ENCODE data around the gene DOCK1.

The DOCK1 gene

DNA sequence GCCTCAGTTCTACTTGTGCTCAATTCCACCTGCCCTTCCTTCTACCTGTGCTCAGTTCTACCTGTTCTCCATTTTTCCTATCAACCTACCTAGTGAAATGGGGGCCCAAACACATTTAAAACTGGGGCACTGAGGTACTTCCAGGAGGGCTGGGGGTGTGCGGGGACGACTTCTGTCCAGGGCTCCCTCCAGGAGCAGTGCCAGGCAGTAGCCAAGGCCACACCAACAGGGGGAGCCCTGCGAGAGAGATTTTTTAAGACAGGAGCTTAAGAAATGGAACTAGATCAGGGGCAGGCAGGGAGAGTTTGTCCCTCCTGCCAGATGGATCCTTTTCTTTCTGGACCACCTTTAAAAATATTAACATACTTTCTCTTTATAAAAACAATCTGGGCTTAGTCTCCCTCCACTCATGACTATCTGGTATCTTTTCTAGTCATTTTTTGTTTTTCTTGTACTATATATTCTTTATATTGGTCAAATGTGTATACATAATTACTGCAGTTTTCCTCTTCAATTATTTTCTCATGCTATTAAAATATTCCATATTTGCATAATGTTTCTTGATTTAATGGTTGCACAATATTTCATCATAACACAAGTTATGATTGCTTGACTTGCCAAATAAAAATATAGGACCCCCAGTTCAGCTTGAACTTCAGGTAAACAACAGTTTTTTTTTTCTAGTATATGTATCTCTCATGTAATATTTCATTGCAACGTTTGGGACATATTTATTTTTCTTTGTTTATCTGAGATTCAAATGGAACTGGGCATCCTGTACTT is 338.5 kb downstream of the DOCK1 start:
- no peak for DNase-seq (ENCODE audit: low spot score)
- in situ Hi-C loops (cut with MboI; ENCODE audit: low pct_unique_long_range_greater_than_20kb, low sequenced_read_pairs, unreplicated experiment): no loop called here
- TF ChIP-seq, protein P1, sequence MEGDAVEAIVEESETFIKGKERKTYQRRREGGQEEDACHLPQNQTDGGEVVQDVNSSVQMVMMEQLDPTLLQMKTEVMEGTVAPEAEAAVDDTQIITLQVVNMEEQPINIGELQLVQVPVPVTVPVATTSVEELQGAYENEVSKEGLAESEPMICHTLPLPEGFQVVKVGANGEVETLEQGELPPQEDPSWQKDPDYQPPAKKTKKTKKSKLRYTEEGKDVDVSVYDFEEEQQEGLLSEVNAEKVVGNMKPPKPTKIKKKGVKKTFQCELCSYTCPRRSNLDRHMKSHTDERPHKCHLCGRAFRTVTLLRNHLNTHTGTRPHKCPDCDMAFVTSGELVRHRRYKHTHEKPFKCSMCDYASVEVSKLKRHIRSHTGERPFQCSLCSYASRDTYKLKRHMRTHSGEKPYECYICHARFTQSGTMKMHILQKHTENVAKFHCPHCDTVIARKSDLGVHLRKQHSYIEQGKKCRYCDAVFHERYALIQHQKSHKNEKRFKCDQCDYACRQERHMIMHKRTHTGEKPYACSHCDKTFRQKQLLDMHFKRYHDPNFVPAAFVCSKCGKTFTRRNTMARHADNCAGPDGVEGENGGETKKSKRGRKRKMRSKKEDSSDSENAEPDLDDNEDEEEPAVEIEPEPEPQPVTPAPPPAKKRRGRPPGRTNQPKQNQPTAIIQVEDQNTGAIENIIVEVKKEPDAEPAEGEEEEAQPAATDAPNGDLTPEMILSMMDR (IDR thresholded peaks at IDR 0.05; ENCODE audit: extremely low read depth, insufficient read depth, missing control alignments): peak; percentile 46

DNA sequence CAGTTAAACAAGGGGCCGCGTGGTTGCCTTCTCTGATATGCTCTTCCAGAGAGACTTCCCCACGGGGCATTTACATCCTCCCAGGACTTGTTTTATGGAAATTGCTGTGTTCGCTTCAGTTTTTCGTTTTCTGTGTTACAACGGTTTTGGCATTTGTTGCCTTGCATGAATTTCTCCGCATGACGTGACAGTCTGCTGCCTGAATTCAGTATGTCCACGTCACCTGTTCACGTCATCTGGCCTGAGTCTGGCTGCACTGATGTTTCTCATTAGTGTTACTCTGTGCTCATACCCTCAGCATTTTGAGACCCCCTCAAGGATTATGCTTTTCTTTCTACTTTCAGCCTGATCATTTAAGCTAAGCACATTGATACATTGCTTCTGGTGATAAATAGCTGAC is 340.2 kb downstream of the DOCK1 start:
- TF ChIP-seq, protein P1 (IDR thresholded peaks at IDR 0.05; ENCODE audit: extremely low read depth, insufficient read depth, missing control alignments): no peak
- in situ Hi-C loops (cut with MboI; ENCODE audit: low pct_unique_long_range_greater_than_20kb, low sequenced_read_pairs, unreplicated experiment): no loop called here
- no peak for DNase-seq (ENCODE audit: low spot score)

DNA sequence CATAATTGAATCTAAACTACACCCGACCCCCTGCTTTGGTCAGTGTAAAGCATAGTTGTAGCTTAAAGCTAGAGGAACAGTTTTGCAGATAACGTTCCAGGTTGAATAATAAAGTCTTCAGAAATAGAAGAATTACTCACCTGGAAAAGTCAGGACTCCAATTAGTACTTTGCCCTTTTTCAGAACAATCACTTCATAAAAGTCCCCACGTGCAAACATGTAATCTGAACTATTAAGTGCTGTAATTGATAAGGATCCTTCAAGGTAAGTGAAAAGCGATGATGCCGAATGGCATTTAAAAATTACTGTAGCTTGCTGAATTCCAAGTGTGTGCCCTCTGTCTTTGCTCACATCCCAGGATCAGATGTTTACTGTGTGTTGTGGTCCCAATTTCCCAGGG is 344.8 kb downstream of the DOCK1 start:
- DNase-seq (ENCODE audit: low spot score): no peak
- in situ Hi-C loops (cut with MboI; ENCODE audit: low pct_unique_long_range_greater_than_20kb, low sequenced_read_pairs, unreplicated experiment): no loop called here
- TF ChIP-seq, protein P1 (IDR thresholded peaks at IDR 0.05; ENCODE audit: extremely low read depth, insufficient read depth, missing control alignments): no peak

- in situ Hi-C loops (cut with MboI; ENCODE audit: low pct_unique_long_range_greater_than_20kb, low sequenced_read_pairs, unreplicated experiment): no loop called here
- no peak for DNase-seq (ENCODE audit: low spot score)
- TF ChIP-seq, protein P1 (IDR thresholded peaks at IDR 0.05; ENCODE audit: extremely low read depth, insufficient read depth, missing control alignments): no peak
Measured at GRCh38 chr10:127252818-127253217, 347.6 kb downstream of the DOCK1 start.

DNA sequence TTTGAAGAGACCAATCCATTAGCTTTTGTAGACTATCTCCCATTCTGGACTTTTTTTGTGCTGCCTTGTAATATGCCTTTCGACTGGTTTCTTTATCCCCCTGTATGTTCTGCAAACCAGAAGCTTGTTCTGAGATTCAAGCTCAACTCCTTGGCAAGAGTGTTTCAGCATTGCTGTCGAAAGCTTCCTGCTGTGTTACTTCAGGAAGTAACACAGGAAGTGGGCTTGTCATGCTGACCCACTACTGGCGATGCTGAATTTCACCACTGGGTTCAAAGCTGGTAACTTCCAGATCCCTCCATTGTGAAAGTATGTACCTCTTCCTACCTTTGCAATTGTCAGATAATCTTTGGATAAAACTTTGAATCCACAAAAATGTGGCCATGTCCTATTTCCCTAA is 349.0 kb downstream of the DOCK1 start:
- in situ Hi-C loops (cut with MboI; ENCODE audit: low pct_unique_long_range_greater_than_20kb, low sequenced_read_pairs, unreplicated experiment): no loop called here
- TF ChIP-seq, protein P1 (IDR thresholded peaks at IDR 0.05; ENCODE audit: extremely low read depth, insufficient read depth, missing control alignments): no peak
- DNase-seq (ENCODE audit: low spot score): no peak

DNA sequence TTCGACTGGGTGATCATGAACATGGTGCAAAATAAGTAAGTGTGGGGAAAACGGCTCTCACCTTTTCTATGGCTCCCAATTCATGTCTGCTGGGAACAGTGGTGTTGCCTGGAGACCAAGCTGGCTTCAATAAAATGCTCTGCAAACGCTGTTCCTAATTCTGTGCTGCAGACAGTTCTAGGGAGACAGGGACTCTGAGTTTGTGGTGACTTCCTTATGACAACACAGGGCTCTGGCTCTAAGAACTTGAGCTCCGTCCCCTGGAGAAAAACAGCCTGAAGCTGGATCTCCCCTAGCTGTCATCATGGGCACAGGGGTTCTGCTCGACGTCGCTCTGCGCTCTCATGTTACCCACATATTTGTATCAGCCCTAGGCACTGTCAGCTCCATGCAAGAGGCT is 352.2 kb downstream of the DOCK1 start:
- in situ Hi-C loops (cut with MboI; ENCODE audit: low pct_unique_long_range_greater_than_20kb, low sequenced_read_pairs, unreplicated experiment): no loop called here
- no peak for DNase-seq (ENCODE audit: low spot score)
- TF ChIP-seq, protein P1 (IDR thresholded peaks at IDR 0.05; ENCODE audit: extremely low read depth, insufficient read depth, missing control alignments): no peak
